ENCODE measurements around the gene STAU1. TPM values are rescaled to one million over a fixed set of nuclear protein-coding genes. Genes with fewer than 3 reads are reported as not detected.
A peak's percentile ranks its signal among the peaks of the same experiment; 100 is the strongest.
"Not testable (repeated sequence)": the region's sequence is repeated elsewhere in the genome, so short reads cannot be mapped to it uniquely, and the experiment has no call there.

Gene STAU1
- total RNA-seq, 1 donor from 2014 or later, result 72.5 TPM

DNA sequence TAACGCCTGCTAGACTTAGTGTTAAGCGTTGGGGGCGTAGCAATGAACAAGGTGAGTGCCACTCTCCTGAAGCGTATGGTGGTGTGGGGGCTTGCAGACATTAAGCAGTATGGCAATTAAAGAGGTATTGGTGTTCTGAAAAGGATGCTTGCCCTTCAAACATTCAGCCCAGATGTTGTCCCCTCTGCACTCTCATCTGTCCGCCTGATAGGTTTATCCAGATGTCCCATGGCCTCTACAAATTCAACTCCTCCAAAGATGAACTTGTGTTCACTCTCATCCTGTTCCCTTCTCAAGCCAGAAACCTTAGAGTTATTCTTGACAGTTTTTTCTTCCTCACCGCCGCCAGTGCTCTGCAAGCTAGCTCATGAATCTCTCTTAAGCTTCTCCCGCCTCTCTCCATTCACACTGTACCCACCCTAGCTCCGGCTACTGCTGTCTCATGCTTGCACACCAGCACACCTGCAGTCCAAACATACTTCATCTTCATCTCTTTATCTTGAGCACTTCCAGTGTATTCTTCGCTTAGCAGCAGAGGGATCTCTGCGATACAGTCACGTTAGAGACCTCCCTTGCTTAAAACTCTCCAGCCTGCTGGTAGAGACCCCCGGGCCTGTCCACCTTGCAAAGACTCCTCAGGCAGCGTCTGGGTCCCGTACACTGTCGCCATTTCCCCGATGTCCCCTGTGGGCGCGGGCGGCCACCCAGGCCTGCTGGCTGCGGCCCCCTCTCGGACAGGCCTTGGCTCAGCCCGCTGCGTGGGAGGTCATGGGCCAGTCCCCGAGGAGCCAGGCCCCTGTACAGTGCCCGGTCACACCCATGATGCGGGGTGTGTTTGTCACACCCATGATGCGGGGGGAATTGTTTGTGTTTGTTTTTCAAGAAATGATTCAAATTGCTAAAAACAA is 32.0 kb upstream of the STAU1 start:
- Histone ChIP-seq H3K27me3 (ENCODE audit: control insufficient read depth, insufficient read depth, low read length) (no peaks in the 10 kb centered on the region), H3K4me3 (ENCODE audit: low read depth, low read length) (peak overlapping the region; percentile 89), H3K36me3 (ENCODE audit: control insufficient read depth, insufficient read depth, low read length) (peaks cover 2% of the 10 kb centered on the region)
- no peak for DNase-seq (ENCODE audit: low read depth)
- TF ChIP-seq, protein P1, sequence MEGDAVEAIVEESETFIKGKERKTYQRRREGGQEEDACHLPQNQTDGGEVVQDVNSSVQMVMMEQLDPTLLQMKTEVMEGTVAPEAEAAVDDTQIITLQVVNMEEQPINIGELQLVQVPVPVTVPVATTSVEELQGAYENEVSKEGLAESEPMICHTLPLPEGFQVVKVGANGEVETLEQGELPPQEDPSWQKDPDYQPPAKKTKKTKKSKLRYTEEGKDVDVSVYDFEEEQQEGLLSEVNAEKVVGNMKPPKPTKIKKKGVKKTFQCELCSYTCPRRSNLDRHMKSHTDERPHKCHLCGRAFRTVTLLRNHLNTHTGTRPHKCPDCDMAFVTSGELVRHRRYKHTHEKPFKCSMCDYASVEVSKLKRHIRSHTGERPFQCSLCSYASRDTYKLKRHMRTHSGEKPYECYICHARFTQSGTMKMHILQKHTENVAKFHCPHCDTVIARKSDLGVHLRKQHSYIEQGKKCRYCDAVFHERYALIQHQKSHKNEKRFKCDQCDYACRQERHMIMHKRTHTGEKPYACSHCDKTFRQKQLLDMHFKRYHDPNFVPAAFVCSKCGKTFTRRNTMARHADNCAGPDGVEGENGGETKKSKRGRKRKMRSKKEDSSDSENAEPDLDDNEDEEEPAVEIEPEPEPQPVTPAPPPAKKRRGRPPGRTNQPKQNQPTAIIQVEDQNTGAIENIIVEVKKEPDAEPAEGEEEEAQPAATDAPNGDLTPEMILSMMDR (IDR thresholded peaks at IDR 0.05; ENCODE audit: insufficient read depth, low read length, poor library complexity, severe bottlenecking), result no peak

DNA sequence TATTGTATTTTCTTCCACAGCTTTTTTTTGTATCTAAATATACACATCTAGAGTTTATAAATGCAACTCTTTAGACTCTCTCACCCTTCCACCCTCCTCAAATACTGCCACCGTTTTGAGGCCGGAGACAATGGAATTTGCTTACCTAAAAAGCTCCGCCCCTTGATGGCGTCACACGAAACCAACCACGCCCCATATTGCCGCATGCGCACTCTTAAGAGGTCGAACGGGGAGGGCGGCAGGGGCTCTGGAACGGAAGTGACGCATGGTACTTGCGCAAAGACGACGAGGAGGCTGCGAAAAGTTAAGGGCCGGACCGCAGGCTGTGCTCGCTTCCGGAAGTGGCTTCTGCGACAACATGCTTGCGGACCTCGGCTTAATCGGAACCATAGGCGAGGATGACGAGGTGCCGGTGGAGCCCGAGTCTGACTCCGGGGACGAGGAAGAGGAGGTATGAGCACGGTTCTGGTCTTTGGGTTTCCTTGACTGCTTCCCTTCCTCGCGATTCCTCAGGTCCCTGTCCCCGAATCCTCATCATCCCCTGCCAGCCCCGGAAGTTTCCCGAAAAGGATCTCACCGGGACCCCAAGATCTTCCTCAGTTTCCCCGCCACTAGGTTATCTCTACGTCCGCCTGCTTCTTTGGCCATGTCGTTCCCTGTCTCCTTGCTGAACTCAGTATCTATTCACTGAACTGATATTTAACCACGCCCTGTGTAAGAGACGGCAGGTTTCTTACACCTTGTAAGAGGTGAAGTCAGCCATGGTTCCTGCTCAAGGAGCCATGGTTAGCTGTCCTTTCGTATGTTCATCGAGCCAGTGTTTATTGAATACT is 31.2 kb upstream of the STAU1 start, which contains the start of gene DDX27:
Gene DDX27, plus strand, starts transcription at position 326 of the 833 bp plus-strand sequence. Its CDS starts 33 bp downstream, at position 359.
- H3K27me3 ChIP-seq (ENCODE audit: control insufficient read depth, insufficient read depth, low read length), result no peaks in the 10 kb centered on the region
- TF ChIP-seq, protein P1 (IDR thresholded peaks at IDR 0.05; ENCODE audit: insufficient read depth, low read length, poor library complexity, severe bottlenecking), result no peak
- H3K36me3 ChIP-seq (ENCODE audit: control insufficient read depth, insufficient read depth, low read length), result peaks cover 2% of the 10 kb centered on the region
- peak within 1 kb of the TSS; percentile 89 for H3K4me3 ChIP-seq (ENCODE audit: low read depth, low read length)
- DNase-seq (ENCODE audit: low read depth), result peak; percentile 86

DNA sequence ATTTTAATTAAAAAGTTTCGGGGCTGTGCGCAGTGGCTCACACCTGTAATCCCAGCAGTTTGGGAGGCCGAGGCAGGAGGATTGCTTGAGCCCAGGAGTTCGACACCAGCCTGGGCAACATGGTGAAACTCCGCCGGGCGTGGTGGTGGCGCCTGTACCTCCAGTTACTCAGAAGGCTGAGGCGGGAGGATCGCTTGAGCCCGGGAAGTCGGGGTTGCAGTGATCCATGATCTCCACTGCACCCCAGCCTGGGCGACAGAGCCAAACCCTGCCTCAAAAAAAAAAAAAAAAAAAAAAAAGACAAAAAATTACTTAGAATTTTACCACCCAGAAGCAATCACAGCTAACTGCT is 30.6 kb upstream of the STAU1 start:
- not testable (repeated sequence) for DNase-seq (ENCODE audit: low read depth); H3K4me3 ChIP-seq (ENCODE audit: low read depth, low read length); H3K36me3 ChIP-seq (ENCODE audit: control insufficient read depth, insufficient read depth, low read length); H3K27me3 ChIP-seq (ENCODE audit: control insufficient read depth, insufficient read depth, low read length)

DNA sequence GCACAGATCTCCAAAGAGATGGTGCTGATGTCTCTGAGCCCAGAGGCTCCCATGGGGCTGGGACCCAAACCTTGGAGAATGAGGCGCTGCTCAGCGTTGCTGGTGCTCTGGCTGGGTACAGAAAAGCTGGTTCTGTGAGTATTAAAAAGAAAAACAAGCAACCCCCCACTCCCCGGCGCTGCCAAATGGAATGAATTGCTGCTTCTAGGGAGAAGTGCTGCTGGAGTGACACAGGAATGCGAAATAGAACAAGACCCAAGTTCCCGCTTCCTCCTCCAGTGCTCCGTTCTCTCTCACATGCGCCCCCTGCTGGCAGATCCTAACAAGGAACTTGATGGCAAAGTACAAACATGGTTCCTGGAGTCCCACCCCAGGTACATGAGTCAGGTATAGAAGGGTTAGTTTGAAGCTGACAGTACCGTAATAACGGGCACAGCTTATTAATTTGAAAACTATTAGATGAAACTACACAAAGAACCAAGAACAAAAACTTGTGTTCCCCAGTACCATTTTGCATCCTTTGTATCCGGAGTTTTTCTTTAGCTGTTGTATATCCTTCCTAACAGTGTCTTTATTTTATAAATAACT is 29.0 kb upstream of the STAU1 start:
- Histone ChIP-seq H3K27me3 (ENCODE audit: control insufficient read depth, insufficient read depth, low read length) (no peaks in the 10 kb centered on the region), H3K36me3 (ENCODE audit: control insufficient read depth, insufficient read depth, low read length) (no peaks in the 10 kb centered on the region), H3K4me3 (ENCODE audit: low read depth, low read length) (no peak overlapping the region)
- DNase-seq (ENCODE audit: low read depth), result peak; percentile 77
- TF ChIP-seq, protein P1 (IDR thresholded peaks at IDR 0.05; ENCODE audit: insufficient read depth, low read length, poor library complexity, severe bottlenecking), result peak; percentile 88

DNA sequence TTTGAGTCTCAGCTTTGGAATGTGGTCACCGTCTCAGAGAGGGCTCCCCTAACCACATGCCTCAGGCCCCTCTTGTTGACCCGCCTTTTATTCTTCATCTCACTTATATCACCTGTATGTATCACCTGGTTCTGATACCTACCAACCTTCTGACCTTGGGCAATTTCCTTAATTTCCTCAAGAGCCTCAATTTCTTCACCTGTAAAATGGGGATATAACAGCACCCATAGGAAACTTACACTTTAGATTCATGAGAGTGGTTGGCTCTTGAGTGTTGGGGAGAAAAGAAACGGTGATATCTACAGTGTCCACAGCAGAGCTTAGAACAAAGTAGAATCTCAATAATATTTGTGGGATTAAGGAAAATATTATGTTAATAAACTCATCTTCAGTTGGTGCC is 27.1 kb upstream of the STAU1 start:
- Histone ChIP-seq H3K27me3 (ENCODE audit: control insufficient read depth, insufficient read depth, low read length) (no peaks in the 10 kb centered on the region), H3K4me3 (ENCODE audit: low read depth, low read length) (no peak overlapping the region), H3K36me3 (ENCODE audit: control insufficient read depth, insufficient read depth, low read length) (no peaks in the 10 kb centered on the region)
- TF ChIP-seq, protein P1 (IDR thresholded peaks at IDR 0.05; ENCODE audit: insufficient read depth, low read length, poor library complexity, severe bottlenecking), result no peak
- DNase-seq (ENCODE audit: low read depth), result no peak

DNA sequence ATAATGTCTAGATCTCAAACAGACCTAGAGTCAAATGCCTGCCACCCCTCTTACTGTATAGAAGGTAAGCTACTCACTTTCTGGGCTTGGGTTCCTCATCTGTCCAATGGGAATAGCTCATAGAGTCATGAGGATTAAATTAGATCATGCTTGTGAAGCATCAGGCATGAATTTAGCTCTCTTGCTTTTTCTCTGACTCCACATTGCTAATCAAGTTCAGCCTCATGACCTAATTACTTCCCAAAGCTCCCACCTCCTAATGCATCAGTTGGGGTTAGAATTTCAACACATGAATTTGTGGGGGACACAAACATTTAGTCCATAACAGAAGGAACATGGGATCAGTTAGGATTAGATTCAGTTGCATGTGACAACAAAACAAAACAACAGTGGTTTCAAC is 26.4 kb upstream of the STAU1 start:
- H3K27me3 ChIP-seq (ENCODE audit: control insufficient read depth, insufficient read depth, low read length), result no peaks in the 10 kb centered on the region
- H3K4me3 ChIP-seq (ENCODE audit: low read depth, low read length), result no peak overlapping the region
- TF ChIP-seq, protein P1 (IDR thresholded peaks at IDR 0.05; ENCODE audit: insufficient read depth, low read length, poor library complexity, severe bottlenecking), result no peak
- no peaks in the 10 kb centered on the region for H3K36me3 ChIP-seq (ENCODE audit: control insufficient read depth, insufficient read depth, low read length)
- no peak for DNase-seq (ENCODE audit: low read depth)

All from kidney epithelial cell (primary cell).